Small intestine (tissue), 7 donors: Measurements from ENCODE around the gene MSS51. TPM values are rescaled to one million over a fixed set of nuclear protein-coding genes. Genes with fewer than 3 reads are reported as not detected.
"Not testable (repeated sequence)": the region's sequence is repeated elsewhere in the genome, so short reads cannot be mapped to it uniquely, and the experiment has no call there.

Source experiments
- DNase-seq, 2 donors: peaks; one replicate each; pipeline versions ENCODE4 v3.0.0 to v3.0.0-alpha.2; 2013
- FAIRE-seq: peaks from 2 replicates; lab custom pipeline; 2012; peaks lifted over from hg19 to GRCh38; lab: Jason Lieb, UNC
- H3K27ac ChIP-seq, 3 donors: one replicate each; pipeline ENCODE4 v1.5.1; 2013; ENCODE audit warnings: low read length in 2 of 3, mild to moderate bottlenecking in 2 of 3, control low read depth in 1 of 3, inconsistent platforms in 1 of 3, low read depth in 1 of 3, moderate library complexity in 1 of 3
- H3K27me3 ChIP-seq, 3 donors: one replicate each; pipeline ENCODE4 v1.6.1; 2013; ENCODE audit warnings: low read length in 3 of 3, inconsistent platforms in 1 of 3; ENCODE audit not compliant: control insufficient read depth in 3 of 3, insufficient read depth in 3 of 3
- H3K36me3 ChIP-seq, 3 donors: one replicate each; pipeline ENCODE4 v1.6.1; 2013; ENCODE audit warnings: low read length in 3 of 3, inconsistent platforms in 1 of 3, low read depth in 1 of 3, mild to moderate bottlenecking in 1 of 3, moderate library complexity in 1 of 3; ENCODE audit not compliant: control insufficient read depth in 3 of 3, insufficient read depth in 2 of 3
- H3K4me1 ChIP-seq, 3 donors: one replicate each; pipeline ENCODE4 v1.6.1; 2013; ENCODE audit warnings: low read length in 2 of 3, inconsistent platforms in 1 of 3, low read depth in 1 of 3, mild to moderate bottlenecking in 1 of 3, moderate library complexity in 1 of 3; ENCODE audit not compliant: control insufficient read depth in 3 of 3, insufficient read depth in 2 of 3
- H3K4me3 ChIP-seq, 3 donors: one replicate each; pipeline ENCODE4 v1.5.1; 2013; ENCODE audit warnings: low read length in 3 of 3, control low read depth in 1 of 3, inconsistent platforms in 1 of 3, low read depth in 1 of 3, mild to moderate bottlenecking in 1 of 3, moderate library complexity in 1 of 3
- H3K9me3 ChIP-seq, 2 donors: one replicate each; pipeline ENCODE4 v1.6.1; 2013; ENCODE audit warnings: low read depth in 1 of 2, low read length in 1 of 2; ENCODE audit not compliant: control insufficient read depth in 2 of 2, insufficient read depth in 1 of 2
- WGBS, 3 donors: extraction: QIAGEN DNeasy Blood & Tissue Kit; methylation state at CpG; one replicate each; pipeline ENCODE4 v1.1.7; 2013; 5-methylcytosine and 5-hydroxymethylcytosine counted together
- polyA plus RNA-seq, 4 donors: library from polyadenylated mRNA; stranded (reverse) in 3 of 4; unstranded in 1 of 4; fragments of 200-250 nt in 3 of 4; fragments of 120-200 nt in 1 of 4; gene quantifications; one replicate each; pipeline versions ENCODE4 v1.2.1 to v1.2.3, GENCODE V29; 2013
- donor health status: healthy with polysubstance abuse.
- donor health status: control.
- donor health status: control.
- donor health status: Bipolar disorder and iron deficiency.
- donor health status: healthy.

MSS51 gene
- polyA plus RNA-seq, 4 donors: 0.91 to 3.1 (median 1.7) TPM

GRCh38 chr10:73398024-73398423 lies 35.3 kb downstream of the MSS51 start:
- 98 to 99% (median 98%) methylated on average over 6 of the region's 6 CpGs for WGBS, 3 donors
- no peak overlapping the region for H3K4me3 ChIP-seq
- no peak for DNase-seq
- no peaks in the 10 kb centered on the region for H3K4me1 ChIP-seq
- peaks cover 0 to 4% of the 10 kb centered on the region in 2 donors for H3K9me3 ChIP-seq
- H3K27ac ChIP-seq: no peak overlapping the region
- H3K36me3 ChIP-seq: peaks cover 8 to 19% (median 14%) of the 10 kb centered on the region in 3 donors
- FAIRE-seq: no peak
- no peaks in the 10 kb centered on the region for H3K27me3 ChIP-seq

- not testable (repeated sequence) for DNase-seq, H3K27me3 ChIP-seq, H3K27ac ChIP-seq, FAIRE-seq, H3K9me3 ChIP-seq, H3K4me1 ChIP-seq, H3K4me3 ChIP-seq
- peaks cover 11 to 28% (median 15%) of the 10 kb centered on the region in 3 donors for H3K36me3 ChIP-seq
- 97 to 100% (median 98%) methylated on average over 3 of the region's 4 CpGs for WGBS, 3 donors
These were observed 39.0 kb downstream of the MSS51 start for GRCh38 chr10:73394325-73394724.

- Histone ChIP-seq H3K27ac (no peak overlapping the region), H3K4me1 (no peaks in the 10 kb centered on the region), H3K4me3 (no peak overlapping the region), H3K36me3 (peaks cover 15 to 40% (median 15%) of the 10 kb centered on the region in 3 donors), H3K27me3 (no peaks in the 10 kb centered on the region), H3K9me3 (no peaks in the 10 kb centered on the region)
- 92 to 94% (median 94%) methylated on average over 4 of the region's 4 CpGs for WGBS, 3 donors
- FAIRE-seq: no peak
- no peak for DNase-seq
These were observed 45.1 kb downstream of the MSS51 start for GRCh38 chr10:73388228-73388627.

GRCh38 chr10:73386583-73386982 lies 46.8 kb downstream of the MSS51 start:
- H3K9me3 ChIP-seq: no peaks in the 10 kb centered on the region
- no peak overlapping the region for H3K27ac ChIP-seq
- H3K4me1 ChIP-seq: no peaks in the 10 kb centered on the region
- FAIRE-seq: no peak
- WGBS, 3 donors: 91 to 94% (median 94%) methylated on average over 7 of the region's 7 CpGs
- DNase-seq: peak in 1 of 2 donors; percentile 2
- peaks cover 15 to 47% (median 15%) of the 10 kb centered on the region in 3 donors for H3K36me3 ChIP-seq
- no peaks in the 10 kb centered on the region for H3K27me3 ChIP-seq
- no peak overlapping the region for H3K4me3 ChIP-seq

- Histone ChIP-seq H3K4me3 (no peak overlapping the region), H3K9me3 (no peaks in the 10 kb centered on the region), H3K27me3 (no peaks in the 10 kb centered on the region), H3K27ac (no peak overlapping the region), H3K36me3 (peaks cover 15 to 37% (median 23%) of the 10 kb centered on the region in 3 donors), H3K4me1 (no peaks in the 10 kb centered on the region)
- DNase-seq (no peak), FAIRE-seq (no peak)
- WGBS, 3 donors: 65 to 74% (median 70%) methylated on average over 1 of the region's 1 CpG
These were observed 54.2 kb downstream of the MSS51 start for GRCh38 chr10:73379064-73379748.

- FAIRE-seq (no peak), DNase-seq (no peak)
- H3K36me3 ChIP-seq: peaks cover 18 to 31% (median 23%) of the 10 kb centered on the region in 3 donors
- 69 to 93% (median 91%) methylated on average over 3 of the region's 3 CpGs for WGBS, 3 donors
- H3K4me1 ChIP-seq: no peaks in the 10 kb centered on the region
- no peaks in the 10 kb centered on the region for H3K27me3 ChIP-seq
- no peaks in the 10 kb centered on the region for H3K9me3 ChIP-seq
- H3K27ac ChIP-seq: no peak overlapping the region
- H3K4me3 ChIP-seq: no peak overlapping the region
These were observed 56.7 kb downstream of the MSS51 start for GRCh38 chr10:73376679-73377078.

Other genes with a start within 250 kb of the MSS51 start
- 10 to 100 TPM; 11.4 to 24.0 (median 17.1) TPM for gene DNAJC9, start 186.3 kb downstream of the MSS51 start, polyA plus RNA-seq
- gene MRPS16, start 180.9 kb downstream of the MSS51 start, polyA plus RNA-seq: 10 to 100 TPM; 57.0 to 85.6 (median 75.6) TPM
- gene CFAP70, start 74.7 kb downstream of the MSS51 start, polyA plus RNA-seq: 1 to 10 TPM in 1 of 4 donors, under 1 TPM in 2, not detected in 1; 0.45 to 6.7 (median 0.45) TPM
- 10 to 100 TPM; 44.3 to 64.8 (median 55.7) TPM for gene ANXA7, start 19.5 kb downstream of the MSS51 start, polyA plus RNA-seq
- gene PPP3CB, start 62.5 kb upstream of the MSS51 start, polyA plus RNA-seq: 10 to 100 TPM; 21.3 to 43.7 (median 24.9) TPM
- gene USP54, start 157.8 kb upstream of the MSS51 start, polyA plus RNA-seq: 10 to 100 TPM in 1 of 4 donors, 1 to 10 TPM in 3; 2.4 to 44.8 (median 9.3) TPM
- gene MYOZ1, start 207.9 kb upstream of the MSS51 start, polyA plus RNA-seq: 1 to 10 TPM in 1 of 4 donors, under 1 TPM in 3; 0.37 to 2.0 (median 0.49) TPM
- gene SYNPO2L, start 222.5 kb upstream of the MSS51 start, polyA plus RNA-seq: 1 to 10 TPM in 1 of 4 donors, under 1 TPM in 2, not detected in 1; 0.04 to 1.6 (median 0.59) TPM